Astrocyte of the spinal cord (primary cell): ENCODE measurements around the gene PSG6.
"Not testable (repeated sequence)": the region's sequence is repeated elsewhere in the genome, so short reads cannot be mapped to it uniquely, and the experiment has no call there.

Experiments used
- DNase-seq: peaks from one replicate; pipeline ENCODE4 v3.0.0; 2011; ENCODE audit warnings: low read depth, low spot score
- H3K4me3 ChIP-seq: 2 replicates; pipeline ENCODE4 v1.5.1; 2011; ENCODE audit warnings: low read depth, mild to moderate bottlenecking, low read length, moderate library complexity
- CTCF ChIP-seq: IDR thresholded peaks from 2 replicates; pipeline ENCODE4 v1.5.1; 2012; ENCODE audit warnings: low read depth, mild to moderate bottlenecking, low read length, inconsistent platforms
- in situ Hi-C: cut with HindIII; loops from 2 replicates; pipeline ENCODE4 v1.10.0; 2017; ENCODE audit warnings: low sequenced_read_pairs

The PSG6 gene

DNA sequence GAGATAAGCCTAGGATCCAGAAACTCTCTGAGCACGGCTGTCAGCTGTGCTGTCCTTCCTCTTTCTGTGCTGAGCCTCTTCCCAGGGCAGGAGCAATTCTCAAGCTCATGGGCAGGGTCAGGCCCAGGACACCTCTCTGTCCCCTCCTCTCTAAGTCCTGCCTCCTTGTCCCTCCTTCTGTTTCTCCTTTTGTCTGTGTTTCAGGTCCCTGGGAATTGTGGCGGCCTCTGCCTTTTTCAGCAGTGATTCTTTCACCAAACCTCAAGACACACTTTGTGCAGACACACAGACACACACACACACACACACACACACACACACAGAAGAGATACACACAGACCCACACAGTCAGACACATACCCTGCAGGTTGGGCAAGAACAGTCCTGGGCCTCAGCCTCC, 38.1 kb downstream of the PSG6 start, which contains the start of gene PSG1:
Gene PSG1 (minus strand): TSS at position 101 of the 400 bp plus-strand sequence. CDS start 132 bp downstream, outside the sequence.
- in situ Hi-C loops = no loop called here
- H3K4me3 ChIP-seq = no peak within 1 kb of the TSS
- no peak for DNase-seq
- no peak for TF ChIP-seq CTCF

GRCh38 chr19:42876596-42876995, 41.1 kb downstream of the PSG6 start:
- in situ Hi-C loops, H3K4me3 ChIP-seq: not testable (repeated sequence)
- peak; percentile 21 for DNase-seq

GRCh38 chr19:42875881-42876280, 41.8 kb downstream of the PSG6 start:
- H3K4me3 ChIP-seq, DNase-seq, in situ Hi-C loops: not testable (repeated sequence)

DNA sequence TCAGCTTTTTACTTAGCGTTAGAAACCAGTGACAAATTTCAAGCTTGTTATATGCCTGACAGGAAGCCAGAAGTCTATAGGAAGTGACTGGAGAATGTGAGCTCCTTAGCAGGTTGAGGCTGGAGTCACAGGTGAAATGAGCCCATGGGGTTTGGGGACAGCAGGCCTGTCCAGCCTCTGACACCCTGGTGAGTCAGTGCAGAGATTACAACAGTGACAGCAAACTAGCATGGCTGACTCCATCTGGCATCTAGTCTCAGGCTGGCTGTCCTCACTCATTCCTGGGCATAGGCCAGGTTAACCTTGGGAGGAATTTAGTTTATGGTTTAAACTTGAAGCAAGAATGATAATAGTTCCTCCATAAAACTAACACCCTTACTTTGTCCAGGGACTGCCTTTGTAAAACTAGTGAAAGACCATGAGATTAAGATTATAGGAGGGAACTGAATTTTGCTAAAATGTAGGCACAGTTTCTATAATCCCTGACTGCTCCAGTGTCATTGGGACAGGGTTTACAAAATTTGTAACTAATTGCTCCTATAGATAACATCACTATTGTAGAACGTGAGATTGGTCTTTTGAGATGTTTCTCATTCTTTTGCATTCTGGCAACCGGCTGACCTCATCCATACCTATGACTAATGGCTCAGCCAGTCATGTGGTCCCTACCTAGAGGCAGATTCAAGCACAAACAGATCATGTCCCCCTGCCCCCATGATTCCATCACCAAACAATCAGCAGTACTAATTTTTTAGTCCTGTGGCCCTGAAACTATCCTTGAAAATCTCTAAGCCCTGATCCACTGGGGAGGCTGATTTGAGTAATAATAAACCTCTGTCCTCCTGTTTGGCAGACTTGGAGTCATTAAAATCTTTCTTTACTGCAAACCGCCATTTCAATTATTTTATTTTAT, 42.5 kb downstream of the PSG6 start:
- in situ Hi-C loops, H3K4me3 ChIP-seq: not testable (repeated sequence)
- peak; percentile 33 for DNase-seq

DNA sequence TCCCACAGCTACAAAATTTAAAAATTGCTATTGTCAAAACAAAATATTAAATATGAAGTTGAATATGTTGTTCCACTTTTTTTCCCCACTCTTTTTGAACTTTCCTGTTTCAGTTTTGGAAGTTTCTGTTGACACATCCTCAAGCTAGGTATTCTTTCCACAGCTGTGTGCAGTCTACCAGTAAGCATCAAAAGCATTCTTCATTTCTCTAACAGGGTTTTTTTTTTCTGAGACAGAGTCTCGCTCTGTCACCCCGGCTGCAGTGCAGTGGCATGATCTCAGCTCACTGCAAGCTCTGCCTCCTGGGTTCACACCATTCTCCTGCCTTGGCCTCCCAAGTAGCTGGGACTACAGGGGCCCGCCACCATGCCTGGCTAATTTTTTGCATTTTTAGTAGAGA, 43.6 kb downstream of the PSG6 start:
- H3K4me3 ChIP-seq, DNase-seq, in situ Hi-C loops: not testable (repeated sequence)

GRCh38 chr19:42872608-42873007, 45.1 kb downstream of the PSG6 start:
- no peak for TF ChIP-seq CTCF
- H3K4me3 ChIP-seq = no peak overlapping the region
- in situ Hi-C loops = no loop called here
- no peak for DNase-seq

DNA sequence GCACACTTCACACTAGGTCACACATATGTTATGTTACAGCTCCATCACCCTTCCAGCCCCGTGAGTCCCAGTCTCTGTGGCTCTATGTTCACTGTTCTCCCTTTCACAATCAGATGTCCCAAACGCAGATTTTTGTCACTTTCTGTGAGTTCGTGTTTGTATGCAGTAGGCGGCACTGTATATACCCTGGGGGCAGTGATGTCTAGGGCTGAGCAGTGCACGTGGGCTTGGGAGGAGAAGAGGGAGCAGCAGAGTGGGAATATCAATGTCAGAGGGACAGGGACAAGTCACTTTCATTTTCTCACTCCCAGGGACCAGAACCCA, 60.2 kb downstream of the PSG6 start:
- in situ Hi-C loops = no loop called here
- no peak overlapping the region for H3K4me3 ChIP-seq
- no peak for TF ChIP-seq CTCF
- no peak for DNase-seq

DNA sequence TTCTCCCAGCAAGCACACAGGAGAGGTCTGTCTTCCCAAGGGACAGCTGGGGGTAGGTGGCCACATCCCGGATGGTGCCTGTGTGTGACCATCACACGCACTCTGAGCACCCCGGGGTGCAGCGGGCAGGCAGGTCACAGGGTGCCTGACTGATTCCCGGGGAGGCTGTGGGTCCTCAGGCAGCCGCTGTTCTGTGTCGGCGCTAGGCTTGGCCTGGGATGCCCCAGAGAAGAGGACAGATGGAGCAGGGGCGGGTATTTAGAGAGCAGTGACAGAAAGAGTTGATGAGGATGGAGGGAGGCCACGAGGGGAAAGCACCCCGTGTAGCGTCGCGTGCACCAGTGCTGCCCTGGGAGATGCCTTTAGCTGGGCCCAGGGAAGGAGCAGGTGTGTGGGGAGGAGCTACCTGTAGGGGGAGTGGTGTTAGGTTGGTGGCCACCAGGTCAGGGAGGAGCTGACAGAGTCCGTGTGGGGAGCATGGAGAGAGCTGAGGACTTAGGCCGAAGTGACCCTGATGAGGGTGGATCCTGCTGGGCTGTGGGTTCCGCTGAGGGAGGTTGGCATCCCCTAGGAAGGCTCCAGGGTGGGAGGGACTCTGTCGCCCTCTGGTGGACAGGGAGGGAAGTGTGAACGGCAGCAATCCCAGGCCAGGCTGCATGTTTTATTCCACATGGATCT, 60.7 kb downstream of the PSG6 start:
- TF ChIP-seq CTCF = peak; percentile 56
- H3K4me3 ChIP-seq, DNase-seq, in situ Hi-C loops: not testable (repeated sequence)

DNA sequence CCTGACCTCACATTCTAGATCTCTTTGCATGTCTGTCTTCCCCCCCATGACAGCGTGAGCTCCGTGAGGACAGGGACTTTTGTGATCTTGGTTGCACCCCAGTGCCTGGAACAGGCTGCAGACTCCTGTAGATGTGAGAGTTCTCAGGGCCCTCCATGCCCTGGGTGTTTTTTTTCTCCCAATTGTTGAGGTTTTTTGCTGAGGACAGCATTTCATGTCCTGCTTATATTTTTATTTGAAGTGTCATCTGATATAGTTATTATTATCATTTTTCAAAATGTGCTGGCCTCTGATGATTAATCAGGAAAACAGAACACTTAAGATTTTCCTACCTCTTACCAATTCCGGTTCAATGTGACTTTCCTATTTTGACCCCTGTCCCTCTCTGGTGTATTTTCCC, 62.9 kb downstream of the PSG6 start:
- in situ Hi-C loops = not testable (repeated sequence)

GRCh38 chr19:42853231-42853630, 64.5 kb downstream of the PSG6 start:
- DNase-seq, H3K4me3 ChIP-seq, in situ Hi-C loops: not testable (repeated sequence)

More for the DNA sequence above, 62.9 kb downstream of the PSG6 start:
- not testable (repeated sequence) for H3K4me3 ChIP-seq, DNase-seq

GRCh38 chr19:42852821-42853220, 64.9 kb downstream of the PSG6 start:
- H3K4me3 ChIP-seq, in situ Hi-C loops: not testable (repeated sequence)
- peak; percentile 2 for DNase-seq
